Osteoblast (primary cell): Measurements from ENCODE around the gene ASXL2. TPM values are rescaled to one million over a fixed set of nuclear protein-coding genes. Genes with fewer than 3 reads are reported as not detected.

Source experiments
- DNase-seq: peaks from one replicate; pipeline ENCODE4 v3.0.0; 2011; ENCODE audit warnings: low spot score, mixed read lengths; ENCODE audit not compliant: insufficient read length; ENCODE audit errors: missing footprints
- H2AFZ ChIP-seq: 2 replicates; pipeline ENCODE4 v1.6.0; 2011; ENCODE audit warnings: mild to moderate bottlenecking, low read length
- H3K27ac ChIP-seq: 2 replicates; pipeline ENCODE4 v1.5.1; 2011; ENCODE audit warnings: mild to moderate bottlenecking, low read depth, low read length, moderate library complexity
- H3K27me3 ChIP-seq: 2 replicates; pipeline ENCODE4 v1.6.0; 2012; ENCODE audit warnings: mild to moderate bottlenecking, control low read depth, inconsistent platforms, low read length, moderate library complexity; ENCODE audit not compliant: insufficient read depth
- H3K36me3 ChIP-seq: 2 replicates; pipeline ENCODE4 v1.5.1; 2011; ENCODE audit warnings: mild to moderate bottlenecking, low read length, control low read depth, moderate library complexity; ENCODE audit not compliant: insufficient read depth
- H3K4me1 ChIP-seq: 2 replicates; pipeline ENCODE4 v1.5.1; 2011; ENCODE audit warnings: mild to moderate bottlenecking, low read length, control low read depth, moderate library complexity; ENCODE audit not compliant: insufficient read depth
- H3K4me2 ChIP-seq: 2 replicates; pipeline ENCODE4 v1.6.0; 2011; ENCODE audit warnings: mild to moderate bottlenecking, low read length; ENCODE audit not compliant: insufficient read depth
- H3K4me3 ChIP-seq: fragments of 200-600 bp; sonication (generic); 3 replicates; pipeline ENCODE4 v1.5.1; 2012; ENCODE audit warnings: mild to moderate bottlenecking, low read length, inconsistent platforms; ENCODE audit not compliant: insufficient read depth
- H3K79me2 ChIP-seq: 2 replicates; pipeline ENCODE4 v1.6.0; 2012; ENCODE audit warnings: mild to moderate bottlenecking, low read length, control low read depth, inconsistent platforms; ENCODE audit not compliant: insufficient read depth
- H3K9me3 ChIP-seq: 2 replicates; pipeline ENCODE4 v1.5.1; 2011; ENCODE audit warnings: low read depth, low read length, control low read depth
- H4K20me1 ChIP-seq: 2 replicates; pipeline ENCODE4 v1.6.0; 2012; ENCODE audit warnings: mild to moderate bottlenecking, low read length, control low read depth; ENCODE audit not compliant: insufficient read depth
- total RNA-seq: library from RNA; depleted of rRNA; stranded (reverse); fragments of >200 nt; gene quantifications from 2 replicates; pipeline ENCODE4 v1.2.3, GENCODE V29; 2012
- TF ChIP-seq, protein P1 (sequence below): IDR thresholded peaks from 2 replicates; pipeline ENCODE4 v1.5.1; 2011; ENCODE audit warnings: mild to moderate bottlenecking, low read depth, low read length, moderate library complexity; ENCODE audit errors: extremely low read depth

The ASXL2 gene
- total RNA-seq, 1 donor = 13.0 TPM

DNA sequence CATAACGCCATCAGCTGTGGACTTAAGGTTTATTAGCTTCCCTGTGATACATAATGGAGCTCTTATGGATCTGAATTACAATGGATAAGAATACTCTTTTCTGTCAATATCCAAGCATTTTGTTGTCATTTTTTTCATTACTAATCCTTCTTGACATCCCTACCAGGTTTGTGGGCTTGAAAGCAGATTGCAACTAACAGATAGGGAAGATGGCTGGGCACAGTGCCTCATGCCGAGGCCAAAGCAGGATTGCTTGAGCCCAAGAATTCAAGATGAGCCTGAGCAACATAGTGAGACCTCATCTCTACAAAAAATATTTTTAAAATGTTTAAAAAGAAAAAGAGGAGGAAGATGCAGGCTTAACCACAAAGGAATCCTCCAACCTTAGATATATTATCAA is 42.4 kb downstream of the ASXL2 start:
- Histone ChIP-seq H3K9me3 (no peaks in the 10 kb centered on the region), H3K27ac (no peak overlapping the region), H3K4me1 (no peaks in the 10 kb centered on the region), H3K36me3 (peaks cover 3% of the 10 kb centered on the region), H2AFZ (no peak overlapping the region), H3K4me2 (no peak overlapping the region), H3K79me2 (peaks cover 44% of the 10 kb centered on the region), H4K20me1 (peaks cover 8% of the 10 kb centered on the region), H3K27me3 (no peaks in the 10 kb centered on the region), H3K4me3 (no peak overlapping the region)
- DNase-seq = no peak
- TF ChIP-seq, protein P1, sequence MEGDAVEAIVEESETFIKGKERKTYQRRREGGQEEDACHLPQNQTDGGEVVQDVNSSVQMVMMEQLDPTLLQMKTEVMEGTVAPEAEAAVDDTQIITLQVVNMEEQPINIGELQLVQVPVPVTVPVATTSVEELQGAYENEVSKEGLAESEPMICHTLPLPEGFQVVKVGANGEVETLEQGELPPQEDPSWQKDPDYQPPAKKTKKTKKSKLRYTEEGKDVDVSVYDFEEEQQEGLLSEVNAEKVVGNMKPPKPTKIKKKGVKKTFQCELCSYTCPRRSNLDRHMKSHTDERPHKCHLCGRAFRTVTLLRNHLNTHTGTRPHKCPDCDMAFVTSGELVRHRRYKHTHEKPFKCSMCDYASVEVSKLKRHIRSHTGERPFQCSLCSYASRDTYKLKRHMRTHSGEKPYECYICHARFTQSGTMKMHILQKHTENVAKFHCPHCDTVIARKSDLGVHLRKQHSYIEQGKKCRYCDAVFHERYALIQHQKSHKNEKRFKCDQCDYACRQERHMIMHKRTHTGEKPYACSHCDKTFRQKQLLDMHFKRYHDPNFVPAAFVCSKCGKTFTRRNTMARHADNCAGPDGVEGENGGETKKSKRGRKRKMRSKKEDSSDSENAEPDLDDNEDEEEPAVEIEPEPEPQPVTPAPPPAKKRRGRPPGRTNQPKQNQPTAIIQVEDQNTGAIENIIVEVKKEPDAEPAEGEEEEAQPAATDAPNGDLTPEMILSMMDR = no peak

DNA sequence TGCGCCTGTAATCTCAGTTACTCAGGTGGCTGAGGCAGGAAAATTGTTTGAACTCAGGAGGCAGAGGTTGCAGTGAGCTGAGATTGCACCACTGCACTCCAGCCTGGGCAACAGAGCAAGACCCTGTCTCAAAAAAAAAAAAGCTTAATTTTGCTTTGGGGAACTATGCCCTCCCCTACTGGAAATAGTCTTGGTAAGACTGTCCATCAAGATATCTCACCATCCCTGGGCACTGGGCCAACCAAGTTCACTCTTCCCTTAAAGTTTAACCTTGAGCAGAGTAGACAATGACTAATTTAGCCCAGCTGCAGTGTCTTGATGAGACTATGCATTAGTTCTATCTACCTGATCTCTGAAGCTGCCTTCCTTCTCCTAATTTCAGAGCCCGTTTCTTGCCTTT is 44.7 kb downstream of the ASXL2 start:
- no peaks in the 10 kb centered on the region for H3K4me1 ChIP-seq
- peaks cover 16% of the 10 kb centered on the region for H4K20me1 ChIP-seq
- no peak overlapping the region for H2AFZ ChIP-seq
- TF ChIP-seq, protein P1 = no peak
- H3K9me3 ChIP-seq = no peaks in the 10 kb centered on the region
- no peak overlapping the region for H3K4me3 ChIP-seq
- no peak for DNase-seq
- no peaks in the 10 kb centered on the region for H3K36me3 ChIP-seq
- no peak overlapping the region for H3K4me2 ChIP-seq
- peaks cover 50% of the 10 kb centered on the region for H3K79me2 ChIP-seq
- no peaks in the 10 kb centered on the region for H3K27me3 ChIP-seq
- H3K27ac ChIP-seq = no peak overlapping the region

DNA sequence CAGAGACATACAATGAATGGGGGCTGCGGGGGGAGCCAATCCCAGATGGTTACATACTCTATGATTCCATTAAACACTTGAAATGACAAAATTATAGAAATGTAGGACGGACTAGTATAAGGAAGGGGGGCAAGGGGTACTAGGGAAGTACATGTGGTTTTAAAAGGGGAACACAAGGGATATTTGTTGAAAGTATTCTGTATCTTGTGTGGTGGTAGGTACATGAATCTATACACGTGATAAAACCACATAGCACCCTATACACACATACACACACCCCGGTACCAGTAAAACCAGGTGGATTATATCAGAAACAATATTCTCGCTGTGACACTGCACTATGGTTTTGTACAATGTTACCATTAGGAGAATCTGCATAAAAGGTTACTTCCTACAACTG is 45.4 kb downstream of the ASXL2 start:
- Histone ChIP-seq H3K4me1 (no peaks in the 10 kb centered on the region), H3K9me3 (no peaks in the 10 kb centered on the region), H3K79me2 (peaks cover 43% of the 10 kb centered on the region), H3K27me3 (no peaks in the 10 kb centered on the region), H2AFZ (no peak overlapping the region), H3K27ac (no peak overlapping the region), H3K36me3 (no peaks in the 10 kb centered on the region), H3K4me2 (no peak overlapping the region), H3K4me3 (no peak overlapping the region), H4K20me1 (peaks cover 16% of the 10 kb centered on the region)
- TF ChIP-seq, protein P1 = no peak
- no peak for DNase-seq

DNA sequence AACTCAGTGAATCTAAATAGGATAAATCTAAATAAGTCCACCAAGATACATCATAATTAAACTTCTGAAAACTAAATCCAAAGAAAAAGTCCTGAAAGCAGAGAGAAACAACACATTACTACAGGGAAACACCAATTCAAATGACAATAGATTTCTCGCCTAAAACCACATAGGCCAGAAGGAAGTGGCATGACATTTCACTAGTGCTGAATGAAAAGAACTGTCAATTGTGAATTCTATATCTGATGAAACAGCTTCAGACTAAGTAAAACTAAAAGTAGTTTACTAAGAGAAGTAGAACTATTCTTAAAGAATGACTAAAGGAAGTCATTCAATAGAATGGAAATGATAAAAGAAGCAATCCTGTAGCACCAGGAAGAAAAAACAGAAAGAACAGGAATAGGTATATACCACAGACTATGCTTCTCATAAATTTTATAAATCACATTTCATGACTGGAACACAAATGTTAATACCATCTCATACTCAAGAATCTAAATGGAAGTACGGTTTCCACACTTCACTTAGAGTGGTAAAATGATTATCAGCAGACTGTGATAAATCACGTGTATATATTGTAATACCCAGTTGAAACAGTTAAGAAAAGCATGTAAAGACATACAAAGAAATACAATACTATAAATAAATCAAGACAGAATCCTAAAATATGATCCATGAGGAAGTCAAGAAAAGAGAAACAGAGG is 46.4 kb downstream of the ASXL2 start:
- no peaks in the 10 kb centered on the region for H3K4me1 ChIP-seq
- no peak overlapping the region for H3K4me3 ChIP-seq
- no peak for DNase-seq
- no peak overlapping the region for H3K27ac ChIP-seq
- H3K4me2 ChIP-seq = no peak overlapping the region
- no peaks in the 10 kb centered on the region for H3K9me3 ChIP-seq
- H3K79me2 ChIP-seq = peaks cover 46% of the 10 kb centered on the region
- peaks cover 16% of the 10 kb centered on the region for H4K20me1 ChIP-seq
- H2AFZ ChIP-seq = no peak overlapping the region
- TF ChIP-seq, protein P1 = no peak
- no peaks in the 10 kb centered on the region for H3K27me3 ChIP-seq
- H3K36me3 ChIP-seq = no peaks in the 10 kb centered on the region
